Tracheal epithelial cell (primary cell): ENCODE data around the gene WAC. TPM values are rescaled to one million over a fixed set of nuclear protein-coding genes. Genes with fewer than 3 reads are reported as not detected.

ENCODE experiments used
- total RNA-seq: library from RNA; depleted of rRNA; stranded (reverse); fragments of >200 nt; gene quantifications from 2 replicates; pipeline ENCODE4 v1.2.1, GENCODE V29; 2014

Gene WAC, protein sequence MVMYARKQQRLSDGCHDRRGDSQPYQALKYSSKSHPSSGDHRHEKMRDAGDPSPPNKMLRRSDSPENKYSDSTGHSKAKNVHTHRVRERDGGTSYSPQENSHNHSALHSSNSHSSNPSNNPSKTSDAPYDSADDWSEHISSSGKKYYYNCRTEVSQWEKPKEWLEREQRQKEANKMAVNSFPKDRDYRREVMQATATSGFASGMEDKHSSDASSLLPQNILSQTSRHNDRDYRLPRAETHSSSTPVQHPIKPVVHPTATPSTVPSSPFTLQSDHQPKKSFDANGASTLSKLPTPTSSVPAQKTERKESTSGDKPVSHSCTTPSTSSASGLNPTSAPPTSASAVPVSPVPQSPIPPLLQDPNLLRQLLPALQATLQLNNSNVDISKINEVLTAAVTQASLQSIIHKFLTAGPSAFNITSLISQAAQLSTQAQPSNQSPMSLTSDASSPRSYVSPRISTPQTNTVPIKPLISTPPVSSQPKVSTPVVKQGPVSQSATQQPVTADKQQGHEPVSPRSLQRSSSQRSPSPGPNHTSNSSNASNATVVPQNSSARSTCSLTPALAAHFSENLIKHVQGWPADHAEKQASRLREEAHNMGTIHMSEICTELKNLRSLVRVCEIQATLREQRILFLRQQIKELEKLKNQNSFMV
- 36.1 and 43.7 TPM in 2 replicates for total RNA-seq

DNA sequence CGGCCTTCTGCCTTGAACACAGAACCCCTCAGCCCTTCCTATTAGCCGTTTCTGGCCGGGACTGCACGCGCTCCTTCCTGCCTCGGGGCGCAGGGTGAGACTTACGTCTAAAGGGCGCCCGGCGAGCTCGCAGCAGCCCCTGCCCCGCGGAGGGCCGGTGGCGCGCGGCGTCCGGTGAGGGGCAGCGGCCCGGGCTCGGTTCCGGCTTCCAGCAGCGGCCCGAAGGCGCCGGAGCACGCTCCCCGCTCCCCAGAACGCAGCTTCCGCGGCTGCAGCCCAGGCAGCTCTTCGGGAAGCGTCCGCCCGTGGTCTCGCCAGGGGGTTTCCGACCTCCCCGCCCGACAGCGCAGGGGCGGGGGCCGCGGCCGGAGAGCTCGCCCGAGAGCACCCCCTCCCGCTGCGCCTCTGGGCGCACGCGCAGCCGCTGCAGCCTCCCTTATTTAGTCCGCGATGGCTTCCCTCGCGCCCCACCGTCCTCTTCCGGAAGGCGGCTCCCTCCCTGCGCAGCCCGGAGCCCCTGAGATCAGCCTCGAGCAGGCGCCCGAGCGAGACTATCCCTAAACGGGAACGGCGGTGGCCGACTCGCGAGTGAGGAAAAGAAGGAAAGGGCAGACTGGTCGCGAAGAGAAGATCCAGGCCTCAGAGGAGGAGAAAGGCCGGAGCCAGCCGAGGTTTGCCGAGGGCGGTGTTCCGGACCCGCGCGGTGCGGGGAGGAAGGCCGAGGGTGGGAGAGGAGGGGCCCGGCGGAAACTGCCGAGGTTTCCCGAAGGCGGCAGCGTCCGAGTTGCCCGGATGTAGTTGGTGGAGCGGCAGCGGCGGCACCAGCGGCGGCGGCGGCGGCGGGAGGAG is at the start of gene WAC:
WAC (plus strand) TSS at position 782 of the 849 bp plus-strand sequence. CDS start 462 bp downstream, outside the sequence.

Other genes starting within 250 kb of the WAC start
- gene MPP7, start 230.1 kb upstream of the WAC start, total RNA-seq = 6.3 and 23.7 TPM in 2 replicates
- gene BAMBI, start 144.4 kb downstream of the WAC start, total RNA-seq = 5.5 and 8.2 TPM in 2 replicates